GM18870 (cell line): Measurements from ENCODE around the gene SIGLEC9.

ENCODE experiments used
- ATAC-seq: cut with Tn5 transposase; IDR thresholded peaks from one replicate; pipeline ENCODE4 v1.9.1; 2021; ENCODE audit warnings: moderate library complexity; ENCODE audit not compliant: unreplicated experiment

The SIGLEC9 gene

DNA sequence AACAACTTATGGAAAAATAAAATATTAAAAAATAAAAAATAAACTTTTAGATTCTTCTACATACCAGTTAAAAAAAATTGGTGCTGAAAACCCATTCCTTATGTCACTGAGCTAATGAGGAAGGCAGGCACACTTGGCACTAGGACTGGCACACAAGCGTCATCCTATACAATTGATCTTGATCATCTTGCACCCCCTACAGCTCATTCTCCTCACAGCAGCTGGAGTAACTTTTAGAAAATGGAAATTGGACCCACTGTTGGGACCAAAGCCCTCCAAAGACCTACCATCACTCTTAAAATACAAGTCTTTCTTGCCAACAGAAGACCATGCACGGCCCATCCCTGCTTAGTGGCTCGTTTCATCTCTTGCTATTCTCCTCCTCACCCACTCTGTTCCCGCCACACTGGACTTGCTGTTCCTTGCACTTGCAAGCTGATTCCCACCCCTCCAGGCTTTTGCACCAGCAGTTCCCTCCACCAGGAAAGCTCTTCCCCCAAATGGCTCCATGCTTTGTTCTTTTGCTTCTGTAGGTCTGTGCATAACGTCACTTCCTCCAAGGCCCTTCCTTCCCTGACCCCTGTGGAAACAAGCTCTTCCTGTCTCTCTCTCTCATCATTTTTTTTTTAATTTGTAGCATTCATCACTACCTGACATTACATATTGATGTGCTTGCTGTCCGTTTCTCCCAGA, 28.1 kb upstream of the SIGLEC9 start:
- ATAC-seq = no peak

DNA sequence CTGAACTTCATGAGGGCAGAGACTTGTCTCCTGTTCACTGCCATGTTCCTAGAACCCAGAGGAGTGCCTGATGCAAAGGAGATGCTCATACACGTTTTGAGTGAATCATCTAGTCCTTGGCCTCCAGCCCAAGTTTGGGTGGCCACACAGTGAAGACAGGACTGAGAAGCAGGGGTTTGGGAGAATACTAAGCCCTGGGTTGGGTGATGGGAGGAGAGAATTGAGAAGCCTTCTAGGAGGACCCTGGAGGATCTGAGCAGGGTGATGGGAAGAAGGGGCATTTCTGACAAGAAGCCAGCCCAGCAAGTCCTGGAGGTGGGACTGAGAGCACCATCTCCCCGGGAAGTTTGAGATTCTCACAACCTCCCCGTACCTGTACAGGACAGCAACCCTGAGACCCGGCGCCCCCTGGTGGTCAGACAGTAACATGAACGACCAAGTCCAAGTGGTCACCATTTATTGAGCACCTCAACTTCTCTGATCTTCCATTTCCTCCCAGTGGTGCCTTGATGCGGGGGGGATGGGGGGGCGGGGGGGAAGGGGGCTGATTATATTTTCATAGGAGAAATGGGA, 27.5 kb upstream of the SIGLEC9 start:
- no peak for ATAC-seq

DNA sequence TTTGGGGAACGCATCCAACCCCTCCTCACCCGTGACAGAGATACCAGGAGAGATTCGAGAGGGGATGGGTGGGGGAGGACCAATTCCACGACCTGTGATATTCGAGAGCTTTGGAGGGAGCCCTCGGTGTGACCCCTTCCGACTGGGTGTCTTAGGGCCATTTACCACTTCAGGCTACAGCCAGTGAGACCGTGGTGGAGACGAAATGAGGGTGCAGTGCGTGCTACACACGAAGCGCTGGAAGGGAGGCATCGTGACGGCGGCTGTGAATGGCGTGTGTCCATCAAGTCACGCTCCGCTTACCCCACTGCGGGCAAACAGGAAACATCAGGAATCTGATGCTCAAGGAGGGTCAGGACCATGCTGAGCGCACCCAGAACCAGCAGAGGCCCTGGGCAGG, 26.9 kb upstream of the SIGLEC9 start:
- no peak for ATAC-seq

DNA sequence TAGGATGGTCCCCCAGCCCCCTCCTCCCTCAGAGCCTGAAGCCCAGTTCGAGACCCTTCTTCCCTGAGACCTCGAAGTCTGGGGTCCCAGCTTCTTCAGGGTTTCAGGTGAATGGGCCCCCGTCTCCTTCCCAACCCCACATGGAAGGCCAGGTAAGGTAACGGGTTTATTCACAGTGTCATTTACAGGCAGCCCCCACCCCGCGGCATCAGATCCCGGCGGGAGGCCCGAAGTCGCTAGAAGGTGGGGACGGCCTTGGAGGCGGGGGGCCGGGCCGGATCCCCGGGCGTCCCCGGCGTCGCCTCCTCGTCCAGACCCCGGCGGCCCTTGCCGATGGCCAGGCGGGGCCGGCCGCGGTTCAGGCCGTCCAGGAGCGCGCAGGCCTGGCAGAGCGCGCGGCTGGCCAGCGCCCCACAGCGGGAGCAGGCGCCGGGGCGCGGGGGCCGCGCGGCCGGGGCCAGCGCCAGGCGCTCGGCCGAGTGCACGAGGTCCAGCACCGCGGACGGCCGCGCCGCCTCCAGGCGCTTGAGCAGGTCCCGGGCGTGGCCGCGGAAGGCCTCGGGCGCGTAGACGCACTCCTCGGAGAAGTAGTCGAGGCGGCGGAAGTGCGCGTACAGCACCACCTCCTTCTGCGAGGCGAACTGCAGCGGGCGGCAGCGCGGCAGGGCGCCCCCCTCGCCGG, 26.2 kb upstream of the SIGLEC9 start:
- no peak for ATAC-seq

GRCh38 chr19:51099047-51099382, 25.7 kb upstream of the SIGLEC9 start:
- no peak for ATAC-seq

DNA sequence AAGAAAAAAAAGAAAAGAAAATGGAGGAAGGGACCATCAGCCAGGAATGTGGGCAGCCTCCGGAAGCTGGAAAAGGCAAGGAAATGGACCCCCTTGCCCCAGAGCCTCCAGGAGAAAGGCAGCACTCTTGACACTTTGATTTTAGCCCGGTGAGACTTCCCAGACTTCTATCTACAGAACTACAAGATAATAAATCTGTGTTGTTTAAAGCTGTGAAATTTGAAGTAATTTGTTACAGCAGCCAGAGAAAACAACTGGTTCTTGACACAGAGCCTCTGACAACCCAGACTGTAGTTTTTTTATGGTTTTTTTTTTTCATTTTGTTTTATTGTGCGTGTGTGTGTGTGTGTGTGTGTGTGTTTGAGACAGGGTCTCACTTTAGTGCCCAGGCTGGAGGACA, 24.1 kb upstream of the SIGLEC9 start:
- no peak for ATAC-seq

GRCh38 chr19:51101171-51101865, 23.4 kb upstream of the SIGLEC9 start:
- no peak for ATAC-seq

GRCh38 chr19:51102991-51103390, 21.7 kb upstream of the SIGLEC9 start:
- ATAC-seq = no peak

GRCh38 chr19:51103926-51104341, 20.8 kb upstream of the SIGLEC9 start:
- ATAC-seq = no peak

DNA sequence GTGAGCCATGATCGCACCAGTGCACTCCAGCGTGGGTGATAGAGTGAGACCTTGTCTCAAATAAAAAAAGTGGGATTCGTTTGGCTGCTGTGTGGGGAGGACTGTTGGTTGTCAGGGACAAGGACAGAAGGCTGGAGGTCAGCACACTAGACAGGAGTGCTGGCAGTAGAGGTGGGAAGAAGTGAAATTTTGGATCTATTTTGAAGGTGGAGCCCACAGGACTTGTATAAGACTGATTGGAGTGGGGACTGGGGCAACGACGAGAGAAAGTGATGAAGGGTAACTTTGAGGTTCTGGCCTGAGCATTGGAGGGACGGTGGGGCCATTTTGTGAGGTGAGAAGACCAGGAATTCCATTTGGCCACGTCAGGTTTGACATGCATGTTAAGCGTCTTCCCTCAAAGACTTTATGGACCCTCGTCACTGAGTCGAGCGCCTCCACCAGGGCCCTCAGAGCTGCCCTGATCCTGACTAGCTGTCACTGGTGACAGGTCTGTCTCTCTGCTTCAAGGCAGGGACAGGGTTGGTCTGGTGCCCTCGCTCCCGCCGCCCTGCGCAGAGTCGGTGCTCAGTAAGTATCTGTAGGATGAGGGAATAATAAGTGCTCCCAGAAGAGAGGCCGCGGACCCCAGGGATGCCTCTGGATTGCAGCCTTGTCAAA, 17.2 kb upstream of the SIGLEC9 start:
- no peak for ATAC-seq

DNA sequence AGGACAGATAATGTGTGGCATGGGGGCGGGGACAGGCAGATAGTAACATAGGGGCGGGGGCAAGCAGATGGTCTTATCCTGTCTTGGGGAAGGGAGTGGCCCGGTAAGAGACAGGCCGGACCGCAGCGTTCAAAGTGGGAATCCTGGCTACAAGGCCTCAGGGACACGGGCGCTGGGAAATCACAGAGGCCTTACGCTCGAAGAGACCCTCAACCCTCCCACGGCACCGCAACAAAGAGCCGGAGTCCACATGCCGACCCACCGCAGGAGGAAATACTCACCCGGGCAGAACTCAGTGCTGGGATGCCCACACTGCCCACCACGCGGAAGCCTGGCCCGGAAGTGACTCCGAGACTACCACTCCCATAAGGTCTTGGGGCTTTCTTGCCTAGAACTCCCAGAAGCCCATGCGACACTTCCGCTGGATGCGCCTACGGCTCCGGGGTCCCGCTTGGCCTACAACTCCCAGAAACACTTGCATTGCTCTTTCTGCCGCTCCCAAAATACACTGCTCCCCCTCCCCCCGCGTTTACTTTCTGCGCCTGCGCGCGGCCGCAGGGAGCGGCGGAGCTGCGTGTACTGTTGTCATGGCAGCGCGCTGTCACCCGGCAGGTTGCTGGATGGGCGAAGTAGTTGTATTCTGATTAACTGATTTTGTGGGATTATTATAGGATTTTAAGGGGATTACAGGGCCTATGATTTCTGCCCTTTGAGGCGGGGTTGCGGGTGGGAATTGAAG, 16.5 kb upstream of the SIGLEC9 start, which contains the start of gene CTU1:
Gene CTU1, minus strand, starts transcription at position 344 of the 739 bp plus-strand sequence. CDS start 3,840 bp downstream, outside the sequence.
- peak; percentile 93 for ATAC-seq

- ATAC-seq = peak; percentile 36
Measured at GRCh38 chr19:51108805-51109146, 15.9 kb upstream of the SIGLEC9 start.

DNA sequence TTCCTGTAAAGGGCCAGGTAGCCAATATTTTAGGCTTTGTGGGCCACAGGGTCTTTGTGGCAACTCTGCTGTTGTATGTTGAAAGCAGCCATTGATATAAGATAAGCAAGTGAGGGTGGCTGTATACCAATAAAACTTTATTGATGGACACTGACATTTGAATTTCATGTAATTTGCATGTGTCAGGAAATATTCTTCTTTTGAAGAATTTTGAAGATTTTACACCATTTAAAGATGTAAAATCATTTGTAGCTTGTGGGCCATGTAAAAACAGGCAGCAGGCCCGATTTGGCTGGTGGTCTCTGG, 14.1 kb upstream of the SIGLEC9 start:
- no peak for ATAC-seq

DNA sequence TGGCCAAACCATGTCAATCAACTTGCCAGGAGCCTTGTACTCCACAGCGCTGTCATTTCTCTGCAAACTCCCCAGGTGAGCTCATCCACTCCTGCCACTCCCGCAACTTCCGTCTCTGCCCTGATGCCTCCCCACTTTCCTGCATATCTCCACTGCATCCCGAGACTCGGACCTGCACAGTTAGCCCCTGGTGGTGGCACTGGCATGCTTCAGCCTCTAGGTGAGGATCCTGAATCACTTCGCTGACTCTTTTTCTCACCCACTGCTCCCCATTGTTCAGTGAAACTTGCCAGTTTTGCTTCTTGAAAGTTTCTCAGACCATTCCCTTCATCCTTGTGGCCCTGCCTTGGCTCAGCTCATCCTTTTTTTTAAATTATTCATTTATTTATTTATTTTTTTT, 13.1 kb upstream of the SIGLEC9 start:
- ATAC-seq = no peak

GRCh38 chr19:51114087-51114729, 10.5 kb upstream of the SIGLEC9 start:
- ATAC-seq = no peak

- no peak for ATAC-seq
Measured at GRCh38 chr19:51116736-51117286, 7.9 kb upstream of the SIGLEC9 start.

- ATAC-seq = no peak
Measured at GRCh38 chr19:51119101-51119500, 5.6 kb upstream of the SIGLEC9 start.

- no peak for ATAC-seq
Measured at GRCh38 chr19:51119611-51120010, 5.1 kb upstream of the SIGLEC9 start.

GRCh38 chr19:51120160-51120559, 4.5 kb upstream of the SIGLEC9 start:
- no peak for ATAC-seq

DNA sequence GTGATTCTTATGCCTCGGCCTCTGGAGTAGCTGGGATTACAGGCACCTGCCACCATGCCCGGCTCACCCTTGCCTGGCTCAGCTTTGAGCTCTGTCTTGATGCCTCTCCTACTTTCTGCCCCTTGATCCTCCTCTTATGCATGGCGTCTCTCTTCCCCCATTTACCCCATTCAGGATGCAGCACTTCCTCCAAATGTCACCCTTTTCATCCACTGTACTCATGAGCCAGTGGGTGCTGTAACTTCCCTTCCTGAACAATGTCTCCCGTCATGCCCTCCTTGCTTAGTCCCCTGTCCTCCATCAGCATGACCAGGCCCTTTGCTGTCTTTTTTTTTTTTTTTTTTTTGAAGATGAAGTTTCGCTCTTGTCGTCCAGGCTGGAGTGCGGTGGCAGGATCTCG, 3.4 kb upstream of the SIGLEC9 start:
- no peak for ATAC-seq
